ENCODE measurements around the gene PRKD2.

GRCh38 chr19:46764817-46765291 lies 47.9 kb upstream of the PRKD2 start:
- no peak for TF ChIP-seq AFF4 (CRISPR knock-in tag; IDR thresholded peaks at IDR 0.05; ENCODE audit: borderline replicate concordance)
- TF ChIP-seq CTCF (IDR thresholded peaks at IDR 0.05): no peak
- TF ChIP-seq ATF2 (CRISPR knock-in tag; IDR thresholded peaks at IDR 0.05; ENCODE audit: borderline replicate concordance, low read depth): no peak
- no peak for TF ChIP-seq SMAD3 (CRISPR knock-in tag; IDR thresholded peaks at IDR 0.05; ENCODE audit: borderline replicate concordance)
- TF ChIP-seq HMGXB4 (CRISPR knock-in tag; IDR thresholded peaks at IDR 0.05): no peak
- TF ChIP-seq USF1 (CRISPR knock-in tag; IDR thresholded peaks at IDR 0.05): no peak
- TF ChIP-seq CREM (CRISPR knock-in tag; IDR thresholded peaks at IDR 0.05): no peak
- TF ChIP-seq ATF1 (CRISPR knock-in tag; IDR thresholded peaks at IDR 0.05): no peak
- no peak for TF ChIP-seq ATF3 (CRISPR knock-in tag; conservative IDR thresholded peaks at IDR 0.05)
- TF ChIP-seq TCF7 (CRISPR knock-in tag; IDR thresholded peaks at IDR 0.05; ENCODE audit: low read depth): no peak
- TF ChIP-seq USF2 (CRISPR knock-in tag; IDR thresholded peaks at IDR 0.05): no peak
